SK-N-MC (cell line): ENCODE results near the gene SHISA6.

ENCODE experiments used
- DNase-seq: peaks from one replicate; pipeline ENCODE4 v3.0.0-alpha.2; 2011; ENCODE audit warnings: low read depth, low spot score
- H3K27ac ChIP-seq: fragments of 200-600 bp; sonication (generic); 2 replicates; pipeline ENCODE4 v1.5.1; 2016; ENCODE audit warnings: mixed run types
- H3K36me3 ChIP-seq: fragments of 200-600 bp; sonication (generic); 2 replicates; pipeline ENCODE4 v1.6.1; 2017; ENCODE audit warnings: antibody characterized with exemption, low read length, mixed read lengths; ENCODE audit not compliant: insufficient read depth
- H3K4me3 ChIP-seq: fragments of 200-600 bp; sonication (generic); 2 replicates; pipeline ENCODE4 v1.5.1; 2016
- H3K9ac ChIP-seq: fragments of 200-600 bp; sonication (generic); 2 replicates; pipeline ENCODE4 v1.8.0; 2017; ENCODE audit warnings: mixed run types, mixed read lengths; ENCODE audit not compliant: insufficient read length
- H3K9me3 ChIP-seq: fragments of 200-600 bp; sonication (generic); 2 replicates; pipeline ENCODE4 v1.6.1; 2017; ENCODE audit warnings: low read depth, mild to moderate bottlenecking, antibody characterized with exemption, low read length, moderate library complexity, mixed read lengths
- EZH2 ChIP-seq: fragments of 200-600 bp; sonication (generic); IDR thresholded peaks from one replicate; pipeline ENCODE4 v1.6.1; 2017; ENCODE audit warnings: antibody characterized with exemption
- FOXP2 ChIP-seq: optimal IDR thresholded peaks from 2 replicates; pipeline ENCODE3; 2011; ENCODE audit warnings: mild to moderate bottlenecking, moderate library complexity; ENCODE audit not compliant: insufficient read depth; ENCODE audit errors: extremely low read length, control extremely low read depth
- POLR2AphosphoS5 ChIP-seq: IDR thresholded peaks from 2 replicates; pipeline ENCODE4 v1.6.1; 2012; ENCODE audit warnings: mild to moderate bottlenecking, low read depth, low read length, borderline replicate concordance

SHISA6 gene

DNA sequence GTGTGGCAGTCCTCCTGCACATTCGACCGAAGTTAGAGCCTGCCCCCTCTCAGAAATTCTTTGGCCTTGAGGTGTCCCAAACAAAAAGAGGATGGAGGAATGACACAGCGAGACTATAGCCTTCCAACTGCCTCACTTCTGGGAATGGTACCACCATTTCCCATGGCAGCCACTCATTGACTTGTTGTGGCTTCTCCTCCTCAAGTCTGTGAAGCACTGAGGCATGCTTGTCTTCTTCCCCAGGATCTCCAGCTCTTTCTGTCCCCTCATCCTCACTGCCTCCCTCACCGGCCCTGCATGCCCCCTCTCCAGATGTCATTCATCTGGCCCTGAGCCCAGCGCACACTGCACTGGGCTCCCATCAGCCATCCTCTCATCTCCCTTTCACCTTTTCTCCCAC is 313.5 kb downstream of the SHISA6 start:
- Histone ChIP-seq H3K9ac (no peak overlapping the region), H3K36me3 (no peaks in the 10 kb centered on the region), H3K9me3 (no peaks in the 10 kb centered on the region), H3K27ac (no peak overlapping the region), H3K4me3 (no peak overlapping the region)
- TF ChIP-seq EZH2 (no peak), FOXP2 (no peak), POLR2AphosphoS5 (no peak)
- DNase-seq = no peak

DNA sequence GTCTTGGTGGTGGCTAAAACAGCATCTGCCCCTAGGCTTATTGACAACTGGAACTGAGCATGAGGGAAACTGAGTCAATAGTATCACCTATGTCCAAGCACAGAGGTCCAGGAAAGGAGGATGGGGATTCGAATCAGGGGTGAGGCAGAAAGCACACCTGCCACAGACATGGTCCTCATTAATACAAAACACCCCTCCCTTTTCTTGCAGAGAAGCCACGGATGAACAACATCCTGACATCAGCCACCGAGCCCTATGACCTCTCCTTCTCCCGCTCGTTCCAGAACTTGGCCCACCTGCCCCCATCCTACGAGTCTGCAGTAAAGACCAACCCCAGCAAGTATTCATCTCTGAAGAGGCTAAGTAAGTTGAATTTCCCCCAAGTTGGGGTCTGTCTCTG is 314.5 kb downstream of the SHISA6 start:
- TF ChIP-seq EZH2 (no peak), FOXP2 (no peak), POLR2AphosphoS5 (no peak)
- no peak overlapping the region for H3K4me3 ChIP-seq
- H3K9me3 ChIP-seq = no peaks in the 10 kb centered on the region
- H3K36me3 ChIP-seq = no peaks in the 10 kb centered on the region
- DNase-seq = no peak
- no peak overlapping the region for H3K27ac ChIP-seq
- H3K9ac ChIP-seq = no peak overlapping the region

DNA sequence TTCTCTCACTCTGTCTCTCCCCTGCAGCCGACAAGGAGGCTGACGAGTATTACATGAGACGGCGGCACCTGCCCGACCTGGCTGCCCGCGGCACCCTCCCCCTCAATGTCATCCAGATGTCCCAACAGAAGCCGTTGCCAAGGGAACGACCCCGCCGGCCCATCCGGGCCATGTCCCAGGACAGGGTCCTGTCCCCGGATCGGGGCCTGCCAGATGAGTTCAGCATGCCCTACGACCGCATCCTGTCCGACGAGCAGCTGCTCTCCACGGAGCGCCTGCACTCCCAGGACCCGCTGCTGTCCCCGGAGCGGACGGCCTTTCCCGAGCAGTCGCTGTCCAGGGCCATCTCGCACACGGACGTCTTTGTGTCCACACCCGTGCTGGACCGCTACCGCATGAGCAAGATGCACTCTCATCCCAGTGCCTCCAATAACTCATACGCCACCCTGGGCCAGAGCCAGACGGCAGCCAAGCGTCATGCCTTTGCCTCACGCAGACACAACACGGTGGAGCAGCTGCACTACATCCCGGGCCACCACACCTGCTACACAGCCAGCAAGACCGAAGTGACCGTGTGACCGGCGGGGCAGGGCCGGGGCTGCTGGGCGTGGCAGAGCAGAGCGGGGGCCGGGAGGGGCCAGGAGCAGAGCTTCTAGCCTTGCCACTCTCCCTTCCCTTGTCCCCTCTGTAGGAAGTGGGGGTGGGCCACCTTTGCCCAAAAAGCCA is 316.9 kb downstream of the SHISA6 start:
- Histone ChIP-seq H3K27ac (no peak overlapping the region), H3K9me3 (no peaks in the 10 kb centered on the region), H3K36me3 (no peaks in the 10 kb centered on the region), H3K9ac (no peak overlapping the region), H3K4me3 (no peak overlapping the region)
- no peak for TF ChIP-seq EZH2
- TF ChIP-seq FOXP2 = no peak
- TF ChIP-seq POLR2AphosphoS5 = no peak
- no peak for DNase-seq

DNA sequence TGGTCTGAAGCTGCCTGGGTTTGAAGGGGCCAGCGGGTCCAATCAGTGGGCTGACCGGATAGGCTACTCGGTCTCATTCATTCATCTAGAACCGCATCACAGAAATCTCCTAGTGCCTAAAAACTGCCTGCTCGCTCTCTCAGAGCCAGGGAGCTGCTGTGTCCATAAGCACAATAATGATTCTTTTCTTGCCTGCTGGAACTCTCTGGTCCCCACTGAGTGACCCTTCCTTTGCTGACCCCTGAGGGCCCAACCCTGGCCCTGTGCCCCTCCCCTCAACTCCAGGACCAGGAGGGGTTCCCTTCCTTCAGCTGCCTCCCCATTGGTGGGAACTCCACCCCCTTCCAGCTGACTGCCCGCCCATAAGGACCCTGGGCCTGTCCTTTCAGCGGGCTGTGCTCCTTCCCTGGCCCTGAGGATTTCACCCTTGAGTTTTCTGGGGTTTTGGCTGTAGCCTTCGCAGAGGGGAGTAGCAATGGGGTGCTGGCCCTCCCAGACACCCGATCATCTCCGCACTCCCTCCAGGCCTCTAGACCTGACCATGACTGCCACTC is 317.7 kb downstream of the SHISA6 start:
- Histone ChIP-seq H3K4me3 (no peak overlapping the region), H3K27ac (no peak overlapping the region), H3K9me3 (no peaks in the 10 kb centered on the region), H3K36me3 (no peaks in the 10 kb centered on the region), H3K9ac (no peak overlapping the region)
- TF ChIP-seq EZH2 (no peak), FOXP2 (no peak), POLR2AphosphoS5 (no peak)
- no peak for DNase-seq

DNA sequence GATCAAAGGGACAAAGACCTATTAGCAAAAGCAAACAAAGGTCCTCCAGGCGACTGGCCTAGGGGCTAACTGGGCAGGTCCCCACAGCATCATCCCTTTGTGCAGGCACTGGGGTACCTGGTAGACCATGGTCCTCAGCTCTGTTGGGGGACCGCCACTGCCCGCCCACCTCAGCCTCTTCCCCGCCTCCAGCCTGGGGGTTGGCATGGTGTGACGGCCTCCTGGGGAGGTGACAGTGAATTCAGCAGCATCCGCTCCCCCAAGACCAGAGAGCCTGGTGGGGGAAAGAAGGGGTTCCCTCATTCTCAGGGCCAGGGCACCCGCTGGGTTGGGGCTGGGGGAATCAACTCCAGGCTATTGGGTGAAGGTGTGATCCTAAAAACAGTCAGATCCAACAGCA is 318.6 kb downstream of the SHISA6 start:
- Histone ChIP-seq H3K36me3 (no peaks in the 10 kb centered on the region), H3K9ac (no peak overlapping the region), H3K9me3 (no peaks in the 10 kb centered on the region), H3K4me3 (no peak overlapping the region), H3K27ac (no peak overlapping the region)
- DNase-seq = no peak
- no peak for TF ChIP-seq EZH2
- no peak for TF ChIP-seq POLR2AphosphoS5

DNA sequence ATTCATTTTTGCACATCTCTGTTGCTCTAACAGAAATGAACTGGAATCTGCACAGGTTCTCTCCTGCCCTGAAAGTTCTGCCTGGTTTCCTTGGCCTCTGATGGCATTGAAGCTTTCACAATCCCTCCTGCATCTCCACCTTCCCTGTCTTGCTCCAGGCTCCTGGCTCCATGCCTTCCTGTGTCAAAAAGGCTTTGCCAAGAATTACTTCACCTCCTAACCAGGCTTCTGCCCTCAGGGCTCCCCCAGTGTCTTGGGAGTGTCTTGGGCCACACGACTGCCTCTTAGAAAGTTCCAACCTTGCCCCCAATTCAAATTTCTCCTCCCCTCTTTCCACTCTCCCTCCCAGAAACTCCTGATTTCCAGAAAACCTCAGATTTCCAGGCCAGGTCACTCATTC is 320.3 kb downstream of the SHISA6 start:
- no peak overlapping the region for H3K4me3 ChIP-seq
- no peaks in the 10 kb centered on the region for H3K9me3 ChIP-seq
- no peak overlapping the region for H3K9ac ChIP-seq
- no peak overlapping the region for H3K27ac ChIP-seq
- H3K36me3 ChIP-seq = no peaks in the 10 kb centered on the region
- TF ChIP-seq FOXP2 = no peak
- no peak for TF ChIP-seq POLR2AphosphoS5
- no peak for TF ChIP-seq EZH2
- DNase-seq = no peak

DNA sequence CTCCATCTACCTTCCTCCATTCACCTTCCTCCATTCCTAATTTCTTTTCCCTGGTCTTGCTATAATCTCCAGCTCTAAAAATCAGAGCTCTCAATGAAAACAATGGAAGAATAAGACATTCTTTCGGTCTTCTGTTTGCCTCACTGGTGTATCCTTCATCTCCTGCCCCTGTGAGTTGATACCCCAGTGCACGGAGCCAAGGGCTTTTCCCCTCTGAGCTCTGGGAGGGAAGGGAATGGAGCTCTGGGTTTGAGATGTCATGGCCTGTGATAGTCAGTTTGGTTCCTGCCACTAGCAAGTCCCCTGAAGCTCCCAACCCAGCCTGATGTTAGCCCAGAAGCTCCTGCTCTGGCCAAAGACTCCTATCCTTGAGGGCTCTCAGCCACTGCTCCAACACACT is 320.7 kb downstream of the SHISA6 start:
- Histone ChIP-seq H3K4me3 (no peak overlapping the region), H3K27ac (no peak overlapping the region), H3K36me3 (no peaks in the 10 kb centered on the region), H3K9me3 (no peaks in the 10 kb centered on the region), H3K9ac (no peak overlapping the region)
- TF ChIP-seq POLR2AphosphoS5 (no peak), EZH2 (no peak), FOXP2 (no peak)
- DNase-seq = no peak

DNA sequence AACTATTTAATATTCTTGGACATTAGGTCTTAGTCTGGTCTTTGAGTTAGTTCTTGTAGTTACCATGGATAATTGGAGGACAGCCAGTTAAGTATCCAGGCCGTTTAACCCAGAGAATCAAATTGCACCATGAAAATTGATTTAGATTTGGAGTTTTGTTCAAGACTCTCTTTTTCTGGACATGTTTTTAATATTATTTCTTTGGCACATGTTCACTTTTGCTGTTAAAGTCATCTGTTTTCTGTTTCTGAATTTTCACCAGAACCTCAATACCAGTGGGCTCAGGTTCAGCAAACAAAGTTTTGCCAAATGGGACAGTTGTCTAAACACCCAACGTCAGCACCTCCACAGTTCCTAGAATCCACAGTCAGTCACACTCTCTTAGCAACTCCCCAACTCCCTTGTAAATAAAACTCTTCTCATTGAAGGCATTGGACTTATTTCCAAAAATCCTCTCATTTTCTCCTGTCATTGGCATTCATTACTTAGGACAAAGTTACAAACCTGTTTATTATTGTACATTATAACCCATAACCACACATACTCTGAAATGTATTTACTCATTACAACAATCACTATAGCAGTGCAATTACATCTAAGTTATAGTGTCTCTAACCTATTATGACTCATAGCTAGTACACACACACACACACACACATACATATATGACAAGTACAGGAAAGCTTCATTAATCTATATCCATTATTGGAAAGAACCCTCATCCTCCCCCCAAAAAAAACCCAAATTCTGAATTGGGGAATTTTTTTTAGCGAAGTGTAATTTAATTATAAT is 323.8 kb downstream of the SHISA6 start:
- Histone ChIP-seq H3K9ac (no peak overlapping the region), H3K36me3 (no peaks in the 10 kb centered on the region), H3K9me3 (no peaks in the 10 kb centered on the region), H3K4me3 (no peak overlapping the region), H3K27ac (no peak overlapping the region)
- no peak for TF ChIP-seq POLR2AphosphoS5
- TF ChIP-seq EZH2 = no peak
- TF ChIP-seq FOXP2 = no peak
- no peak for DNase-seq
